SH-SY5Y (cell line): Measurements from ENCODE around the gene EVX1.

Experiments
- GATA2 ChIP-seq: IDR thresholded peaks from 2 replicates; pipeline ENCODE4 v1.6.1; 2011; ENCODE audit warnings: mild to moderate bottlenecking, low read depth, low read length
- GATA3 ChIP-seq: IDR thresholded peaks from 2 replicates; pipeline ENCODE4 v1.6.1; 2011; ENCODE audit warnings: low read depth, mild to moderate bottlenecking, low read length, moderate library complexity

EVX1 gene

GRCh38 chr7:27213433-27214238 is 29.0 kb upstream of the EVX1 start:
- TF ChIP-seq GATA2 (no peak), GATA3 (no peak)

- TF ChIP-seq GATA2 (no peak), GATA3 (no peak)
These were observed 28.2 kb upstream of the EVX1 start for GRCh38 chr7:27214239-27214950.

- TF ChIP-seq GATA3: no peak
These were observed 27.2 kb upstream of the EVX1 start for GRCh38 chr7:27215356-27215755.

- TF ChIP-seq GATA2: no peak
- no peak for TF ChIP-seq GATA3
These were observed 24.7 kb upstream of the EVX1 start for GRCh38 chr7:27217951-27218350.

DNA sequence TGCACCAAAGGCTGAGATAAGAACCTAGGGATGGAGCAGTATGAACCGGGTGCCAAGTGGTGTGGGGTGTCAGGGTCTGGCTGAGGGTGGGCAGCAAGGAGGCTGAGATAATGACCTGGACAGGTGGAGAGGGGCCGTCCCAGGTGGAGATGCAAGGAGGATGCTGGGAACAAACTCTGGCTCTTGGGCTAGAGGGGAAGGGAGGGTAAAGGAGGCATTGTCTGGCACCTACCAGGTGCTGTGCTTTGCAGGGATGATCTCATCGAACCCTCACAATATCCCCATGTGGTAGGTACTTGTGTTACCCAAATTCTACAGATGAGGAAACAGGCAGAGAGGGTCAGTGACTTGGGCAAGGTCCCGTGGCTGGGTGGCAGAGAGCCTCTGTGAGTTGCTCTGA is 22.8 kb upstream of the EVX1 start:
- TF ChIP-seq GATA2 (no peak), GATA3 (no peak)

DNA sequence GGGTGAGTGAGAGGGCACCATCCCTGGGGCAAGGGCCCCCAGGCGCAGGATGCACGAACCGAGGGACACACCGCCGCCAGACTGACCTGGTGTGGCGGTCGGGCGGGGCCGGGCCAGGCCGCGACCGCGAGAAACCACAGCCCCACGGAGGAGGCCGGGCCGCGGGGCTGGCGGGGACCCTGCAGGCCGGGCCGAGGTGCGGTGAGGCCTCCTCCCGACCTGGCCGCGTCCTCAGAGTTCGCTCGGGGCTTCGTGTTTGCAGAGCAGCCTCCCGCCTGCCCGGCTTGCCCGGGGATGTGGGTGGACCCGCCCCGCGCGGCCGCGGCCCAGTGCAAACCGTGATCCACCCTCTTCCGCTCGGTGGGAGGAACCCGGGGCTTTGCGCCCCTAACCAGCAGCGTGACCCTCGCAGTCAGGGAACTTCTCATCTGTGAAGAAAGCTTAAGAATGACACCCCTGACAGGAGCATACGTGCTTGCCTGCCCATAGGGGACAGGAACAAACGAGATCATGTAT is 22.1 kb upstream of the EVX1 start:
- TF ChIP-seq GATA2 (no peak), GATA3 (no peak)

GRCh38 chr7:27221201-27221797 is 21.3 kb upstream of the EVX1 start:
- TF ChIP-seq GATA3: no peak

GRCh38 chr7:27223941-27224575 is 18.5 kb upstream of the EVX1 start:
- TF ChIP-seq GATA2 (no peak), GATA3 (no peak)

- no peak for TF ChIP-seq GATA2
- no peak for TF ChIP-seq GATA3
These were observed 17.3 kb upstream of the EVX1 start for GRCh38 chr7:27224983-27225934.

DNA sequence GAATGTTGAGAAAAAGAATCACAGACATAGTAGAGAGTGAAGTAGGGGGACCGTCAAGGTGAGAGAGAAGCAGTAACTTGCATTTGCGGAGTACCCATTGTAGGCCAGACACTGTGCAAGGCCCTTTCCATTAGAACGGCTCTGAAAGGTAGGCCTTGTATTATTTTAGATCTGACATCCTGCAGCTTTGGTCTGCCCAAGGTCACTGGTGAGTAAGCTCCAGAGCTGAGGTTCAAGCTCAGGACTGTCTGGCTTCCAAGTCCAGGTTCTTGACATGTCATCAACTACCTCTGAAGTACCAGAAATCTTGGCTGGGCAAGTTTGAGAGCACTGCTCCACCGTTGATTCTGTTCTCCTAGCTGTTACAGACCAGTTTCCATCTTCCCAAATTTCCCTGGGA is 13.2 kb upstream of the EVX1 start:
- TF ChIP-seq GATA2 (no peak), GATA3 (no peak)

DNA sequence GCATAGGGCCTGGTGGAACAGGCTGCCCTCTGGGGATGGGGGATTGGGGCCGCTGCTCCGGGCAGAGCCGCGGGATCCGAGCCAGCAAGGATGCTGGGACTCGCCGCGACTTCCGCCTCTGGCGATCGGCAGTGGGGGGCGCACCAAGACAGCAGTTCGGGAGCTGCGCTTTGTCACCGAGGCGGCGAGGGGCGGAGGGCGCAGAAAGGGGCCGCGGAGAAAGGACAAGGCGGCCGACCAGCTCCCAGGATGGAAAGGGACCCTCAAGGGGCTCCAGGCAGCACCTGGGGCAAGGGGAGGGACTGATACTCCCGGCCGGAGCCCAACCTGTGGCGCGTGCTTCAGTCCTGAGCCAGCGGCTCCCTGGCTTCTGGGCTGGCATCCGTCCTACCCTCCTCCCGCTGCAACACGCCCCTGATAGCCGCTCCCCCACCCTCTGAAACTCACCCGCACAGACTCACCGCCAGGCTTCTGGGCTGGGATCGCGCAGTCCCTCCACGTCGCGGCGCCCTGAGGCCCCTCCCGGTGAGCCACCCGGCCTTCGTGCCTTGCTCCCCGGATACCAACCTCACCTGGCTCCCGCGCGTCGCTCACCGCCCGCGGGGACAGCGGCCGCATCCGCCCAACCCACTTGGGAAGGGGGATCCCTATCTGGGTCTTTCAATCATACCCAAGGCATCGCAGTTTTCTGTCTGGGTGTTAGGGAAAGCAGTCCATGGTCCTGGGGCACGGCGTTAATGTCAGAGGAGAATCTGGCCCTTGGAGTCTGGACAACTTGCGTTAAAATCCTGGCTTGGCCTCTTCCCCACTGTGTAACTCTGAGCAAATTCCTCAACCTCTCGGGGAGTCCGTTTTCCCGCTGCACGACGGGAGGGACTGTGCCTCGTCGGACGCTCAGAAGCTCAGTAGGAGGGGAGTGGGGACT is 7.0 kb upstream of the EVX1 start:
- no peak for TF ChIP-seq GATA2
- no peak for TF ChIP-seq GATA3

- TF ChIP-seq GATA2 (no peak), GATA3 (no peak)
These were observed 4.8 kb upstream of the EVX1 start for GRCh38 chr7:27237735-27238334.

DNA sequence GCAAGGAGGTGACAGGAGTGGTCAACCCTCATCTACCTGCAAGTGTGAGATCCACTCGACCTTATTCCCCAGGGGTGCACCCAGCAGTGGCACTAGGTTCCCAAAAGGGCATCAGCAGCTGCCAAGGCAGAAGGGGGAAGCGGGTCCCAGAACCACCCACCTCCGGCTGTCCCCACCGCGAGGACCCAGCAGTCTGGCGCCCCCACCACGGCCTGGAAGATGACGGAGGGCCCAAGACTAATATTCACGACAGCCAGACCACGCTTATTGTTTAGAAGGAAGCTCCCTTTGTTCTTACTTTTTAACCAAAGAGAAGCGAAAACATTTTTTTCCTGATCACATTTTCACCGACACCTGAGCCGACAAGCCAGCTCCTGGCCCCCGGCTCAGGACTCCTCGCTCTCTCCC is 3.6 kb upstream of the EVX1 start:
- TF ChIP-seq GATA3: no peak
